ENCODE data around the gene MEIOC.
A peak's percentile ranks its signal among the peaks of the same experiment; 100 is the strongest.

MEIOC gene

DNA sequence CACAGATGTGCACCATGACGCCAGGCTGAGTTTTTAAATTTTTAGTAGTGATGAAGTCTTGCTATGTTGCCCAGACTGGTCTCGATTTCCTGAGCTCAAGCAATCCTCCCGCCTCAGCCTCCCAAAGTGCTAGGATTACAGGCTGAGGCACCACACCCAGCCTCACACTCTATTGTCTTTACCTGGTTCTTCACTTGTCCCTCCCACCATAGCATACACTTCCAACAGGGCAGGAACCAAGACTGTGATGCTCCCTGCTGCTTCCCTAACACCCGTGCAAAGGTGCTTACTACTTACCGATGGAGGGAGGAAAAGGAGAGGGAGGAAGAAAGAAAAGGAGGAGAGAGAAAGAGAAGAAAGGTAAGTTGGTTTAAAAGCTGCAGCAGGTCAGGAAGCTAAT, 41.4 kb upstream of the MEIOC start:
- no peak for TF ChIP-seq EGR1 (IDR thresholded peaks at IDR 0.05)
- TF ChIP-seq NFIC (IDR thresholded peaks at IDR 0.05) = no peak
- no peak for TF ChIP-seq TAF1 (IDR thresholded peaks at IDR 0.05; ENCODE audit: low read depth)
- no peak for TF ChIP-seq ZBTB7A (IDR thresholded peaks at IDR 0.05; ENCODE audit: low read depth)
- no peak for TF ChIP-seq FOXM1 (IDR thresholded peaks at IDR 0.05; ENCODE audit: borderline replicate concordance, low read depth)
- no peak for TF ChIP-seq YY1 (IDR thresholded peaks at IDR 0.05; ENCODE audit: low read depth)
- no peak for TF ChIP-seq CEBPB (IDR thresholded peaks at IDR 0.05)
- TF ChIP-seq, protein P1, sequence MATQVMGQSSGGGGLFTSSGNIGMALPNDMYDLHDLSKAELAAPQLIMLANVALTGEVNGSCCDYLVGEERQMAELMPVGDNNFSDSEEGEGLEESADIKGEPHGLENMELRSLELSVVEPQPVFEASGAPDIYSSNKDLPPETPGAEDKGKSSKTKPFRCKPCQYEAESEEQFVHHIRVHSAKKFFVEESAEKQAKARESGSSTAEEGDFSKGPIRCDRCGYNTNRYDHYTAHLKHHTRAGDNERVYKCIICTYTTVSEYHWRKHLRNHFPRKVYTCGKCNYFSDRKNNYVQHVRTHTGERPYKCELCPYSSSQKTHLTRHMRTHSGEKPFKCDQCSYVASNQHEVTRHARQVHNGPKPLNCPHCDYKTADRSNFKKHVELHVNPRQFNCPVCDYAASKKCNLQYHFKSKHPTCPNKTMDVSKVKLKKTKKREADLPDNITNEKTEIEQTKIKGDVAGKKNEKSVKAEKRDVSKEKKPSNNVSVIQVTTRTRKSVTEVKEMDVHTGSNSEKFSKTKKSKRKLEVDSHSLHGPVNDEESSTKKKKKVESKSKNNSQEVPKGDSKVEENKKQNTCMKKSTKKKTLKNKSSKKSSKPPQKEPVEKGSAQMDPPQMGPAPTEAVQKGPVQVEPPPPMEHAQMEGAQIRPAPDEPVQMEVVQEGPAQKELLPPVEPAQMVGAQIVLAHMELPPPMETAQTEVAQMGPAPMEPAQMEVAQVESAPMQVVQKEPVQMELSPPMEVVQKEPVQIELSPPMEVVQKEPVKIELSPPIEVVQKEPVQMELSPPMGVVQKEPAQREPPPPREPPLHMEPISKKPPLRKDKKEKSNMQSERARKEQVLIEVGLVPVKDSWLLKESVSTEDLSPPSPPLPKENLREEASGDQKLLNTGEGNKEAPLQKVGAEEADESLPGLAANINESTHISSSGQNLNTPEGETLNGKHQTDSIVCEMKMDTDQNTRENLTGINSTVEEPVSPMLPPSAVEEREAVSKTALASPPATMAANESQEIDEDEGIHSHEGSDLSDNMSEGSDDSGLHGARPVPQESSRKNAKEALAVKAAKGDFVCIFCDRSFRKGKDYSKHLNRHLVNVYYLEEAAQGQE (IDR thresholded peaks at IDR 0.05; ENCODE audit: low read depth) = no peak
- TF ChIP-seq, protein P2, sequence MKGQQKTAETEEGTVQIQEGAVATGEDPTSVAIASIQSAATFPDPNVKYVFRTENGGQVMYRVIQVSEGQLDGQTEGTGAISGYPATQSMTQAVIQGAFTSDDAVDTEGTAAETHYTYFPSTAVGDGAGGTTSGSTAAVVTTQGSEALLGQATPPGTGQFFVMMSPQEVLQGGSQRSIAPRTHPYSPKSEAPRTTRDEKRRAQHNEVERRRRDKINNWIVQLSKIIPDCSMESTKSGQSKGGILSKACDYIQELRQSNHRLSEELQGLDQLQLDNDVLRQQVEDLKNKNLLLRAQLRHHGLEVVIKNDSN (IDR thresholded peaks at IDR 0.05) = no peak
- TF ChIP-seq, protein P3, sequence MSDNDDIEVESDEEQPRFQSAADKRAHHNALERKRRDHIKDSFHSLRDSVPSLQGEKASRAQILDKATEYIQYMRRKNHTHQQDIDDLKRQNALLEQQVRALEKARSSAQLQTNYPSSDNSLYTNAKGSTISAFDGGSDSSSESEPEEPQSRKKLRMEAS (IDR thresholded peaks at IDR 0.05) = no peak
- no peak for TF ChIP-seq EP300 (IDR thresholded peaks at IDR 0.05; ENCODE audit: borderline replicate concordance)
- TF ChIP-seq TEAD4 (IDR thresholded peaks at IDR 0.05) = no peak
- TF ChIP-seq TCF12 (IDR thresholded peaks at IDR 0.05; ENCODE audit: low read depth) = no peak
- no peak for TF ChIP-seq RAD21 (IDR thresholded peaks at IDR 0.05; ENCODE audit: low read depth)
- no peak for TF ChIP-seq CREB1 (IDR thresholded peaks at IDR 0.05; ENCODE audit: low read depth)

GRCh38 chr17:44623070-44623725, 33.1 kb upstream of the MEIOC start:
- peak; percentile 59 for TF ChIP-seq RAD21 (IDR thresholded peaks at IDR 0.05; ENCODE audit: low read depth)
- no peak for TF ChIP-seq FOXM1 (IDR thresholded peaks at IDR 0.05; ENCODE audit: borderline replicate concordance, low read depth)
- no peak for TF ChIP-seq CREB1 (IDR thresholded peaks at IDR 0.05; ENCODE audit: low read depth)
- no peak for TF ChIP-seq EGR1 (IDR thresholded peaks at IDR 0.05)
- TF ChIP-seq TEAD4 (IDR thresholded peaks at IDR 0.05) = no peak
- TF ChIP-seq TCF12 (IDR thresholded peaks at IDR 0.05; ENCODE audit: low read depth) = no peak
- TF ChIP-seq NFIC (IDR thresholded peaks at IDR 0.05) = no peak

- TF ChIP-seq RAD21 (IDR thresholded peaks at IDR 0.05; ENCODE audit: low read depth) (no peak), TCF12 (IDR thresholded peaks at IDR 0.05; ENCODE audit: low read depth) (no peak), EGR1 (IDR thresholded peaks at IDR 0.05) (no peak), TAF1 (IDR thresholded peaks at IDR 0.05; ENCODE audit: low read depth) (no peak), EP300 (IDR thresholded peaks at IDR 0.05; ENCODE audit: borderline replicate concordance) (no peak)
- TF ChIP-seq, protein P2 (IDR thresholded peaks at IDR 0.05) = no peak
Measured at GRCh38 chr17:44627513-44628242, 28.6 kb upstream of the MEIOC start.

DNA sequence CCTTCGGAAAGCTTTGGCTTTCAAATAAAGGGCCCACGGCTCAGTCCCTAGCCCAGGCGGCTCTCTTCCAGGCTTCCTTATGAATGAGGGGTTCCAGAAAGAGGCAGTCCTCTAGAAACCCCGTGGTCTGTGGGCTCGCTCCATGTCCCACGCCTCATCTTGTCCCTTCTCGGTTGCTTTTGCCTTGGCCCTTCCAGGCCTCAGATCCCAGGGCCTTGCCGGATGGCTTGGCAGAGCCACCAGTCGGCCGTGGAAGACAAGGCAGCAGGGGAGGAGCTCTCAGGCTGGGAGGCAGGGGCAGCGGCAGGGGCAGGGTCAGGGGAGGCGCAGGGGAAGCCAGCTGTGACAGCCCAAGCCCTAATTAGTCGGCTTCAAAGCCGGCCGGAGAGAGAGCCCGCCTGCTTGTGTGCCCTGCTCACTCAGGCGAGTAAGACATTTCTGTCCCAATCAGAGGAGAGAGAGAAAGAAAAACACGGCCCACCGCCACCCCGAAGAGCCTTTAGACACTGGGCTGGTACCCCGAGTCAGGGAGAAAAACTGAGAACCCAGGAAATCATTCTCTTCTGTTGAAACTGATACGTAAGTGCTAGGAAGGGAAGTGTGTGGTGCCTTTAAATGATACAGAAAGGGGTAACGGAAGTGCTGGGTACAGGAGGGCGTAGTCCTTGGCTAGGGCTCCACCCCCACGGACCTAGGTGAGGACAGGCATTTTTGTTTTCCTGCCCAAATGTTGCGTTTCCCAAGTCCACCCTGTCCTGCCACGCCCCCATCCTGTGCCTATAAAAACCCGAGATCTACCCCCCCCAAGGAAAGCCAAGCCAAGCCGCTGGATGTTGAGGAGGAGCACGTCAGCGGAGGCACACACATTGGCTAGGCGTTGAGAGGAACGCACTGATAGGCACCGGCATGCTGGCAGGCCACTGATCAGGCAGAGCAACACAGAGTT, 27.8 kb upstream of the MEIOC start:
- TF ChIP-seq, protein P2 (IDR thresholded peaks at IDR 0.05) = no peak
- TF ChIP-seq FOXM1 (IDR thresholded peaks at IDR 0.05; ENCODE audit: borderline replicate concordance, low read depth) (no peak; the same call in 1 of the 2 replicates), TCF12 (IDR thresholded peaks at IDR 0.05; ENCODE audit: low read depth) (peak; percentile 46; the same call in 1 of the 2 replicates), TEAD4 (IDR thresholded peaks at IDR 0.05) (peak; percentile 11; the same call in 1 of the 2 replicates), ZBTB7A (IDR thresholded peaks at IDR 0.05; ENCODE audit: low read depth) (0 out of 2 replicates have a peak, but pooled peaks have one; percentile 50), RAD21 (IDR thresholded peaks at IDR 0.05; ENCODE audit: low read depth) (peak; percentile 37; the same call in 1 of the 2 replicates)
- TF ChIP-seq, protein P1 (IDR thresholded peaks at IDR 0.05; ENCODE audit: low read depth) = no peak

GRCh38 chr17:44629314-44629713, 27.0 kb upstream of the MEIOC start:
- TF ChIP-seq, protein P3 (IDR thresholded peaks at IDR 0.05) = no peak
- TF ChIP-seq TCF12 (IDR thresholded peaks at IDR 0.05; ENCODE audit: low read depth) (no peak), TEAD4 (IDR thresholded peaks at IDR 0.05) (no peak), FOXM1 (IDR thresholded peaks at IDR 0.05; ENCODE audit: borderline replicate concordance, low read depth) (no peak), CREB1 (IDR thresholded peaks at IDR 0.05; ENCODE audit: low read depth) (no peak), CEBPB (IDR thresholded peaks at IDR 0.05) (no peak), YY1 (IDR thresholded peaks at IDR 0.05; ENCODE audit: low read depth) (no peak), ZBTB7A (IDR thresholded peaks at IDR 0.05; ENCODE audit: low read depth) (no peak), RAD21 (IDR thresholded peaks at IDR 0.05; ENCODE audit: low read depth) (no peak), NFIC (IDR thresholded peaks at IDR 0.05) (no peak)
- TF ChIP-seq, protein P2 (IDR thresholded peaks at IDR 0.05) = no peak
- TF ChIP-seq, protein P1 (IDR thresholded peaks at IDR 0.05; ENCODE audit: low read depth) = no peak
